ENCODE measurements around the gene DDA1. TPM values are rescaled to one million over a fixed set of nuclear protein-coding genes. Genes with fewer than 3 reads are reported as not detected.

The DDA1 gene
- total RNA-seq, 1 donor from 2014 or later: 15.8 TPM

GRCh38 chr19:17312189-17313113 lies 3.1 kb downstream of the DDA1 start:
- Histone ChIP-seq H3K27ac (no peak overlapping the region), H3K4me3 (no peak overlapping the region), H3K36me3 (peaks cover 27 to 29% of the 10 kb centered on the region in 2 donors), H3K4me1 (peaks cover 11 to 20% of the 10 kb centered on the region in 2 donors), H3K27me3 (no peaks in the 10 kb centered on the region), H3K9me3 (no peaks in the 10 kb centered on the region)
- intact Hi-C loops (cut with DNase I): no loop called here
- DNase-seq (ENCODE audit: low spot score in 2 of 2): no peak
- TF ChIP-seq CTCF (IDR thresholded peaks at IDR 0.05): no peak

- peaks cover 29 to 34% of the 10 kb centered on the region in 2 donors for H3K36me3 ChIP-seq
- TF ChIP-seq CTCF (IDR thresholded peaks at IDR 0.05): no peak
- no peak overlapping the region for H3K27ac ChIP-seq
- H3K27me3 ChIP-seq: no peaks in the 10 kb centered on the region
- DNase-seq (ENCODE audit: low spot score in 2 of 2): no peak
- peaks cover 11 to 20% of the 10 kb centered on the region in 2 donors for H3K4me1 ChIP-seq
- intact Hi-C loops (cut with DNase I): no loop called here
- H3K9me3 ChIP-seq: no peaks in the 10 kb centered on the region
- no peak overlapping the region for H3K4me3 ChIP-seq
Measured at GRCh38 chr19:17314007-17314593, 4.7 kb downstream of the DDA1 start.

GRCh38 chr19:17318966-17319365 lies 9.6 kb downstream of the DDA1 start:
- Histone ChIP-seq H3K27ac (no peak overlapping the region), H3K4me3 (no peak overlapping the region), H3K27me3 (no peaks in the 10 kb centered on the region), H3K4me1 (peaks cover 6 to 9% of the 10 kb centered on the region in 2 donors), H3K36me3 (peaks cover 56 to 57% of the 10 kb centered on the region in 2 donors), H3K9me3 (no peaks in the 10 kb centered on the region)
- no peak for TF ChIP-seq CTCF (IDR thresholded peaks at IDR 0.05)
- intact Hi-C loops (cut with DNase I): no loop called here
- no peak for DNase-seq (ENCODE audit: low spot score in 2 of 2)

- H3K27me3 ChIP-seq: no peaks in the 10 kb centered on the region
- H3K4me3 ChIP-seq: no peak overlapping the region
- intact Hi-C loops (cut with DNase I): no loop called here
- no peak for TF ChIP-seq CTCF (IDR thresholded peaks at IDR 0.05)
- H3K27ac ChIP-seq: no peak overlapping the region
- DNase-seq (ENCODE audit: low spot score in 2 of 2): no peak
- peaks cover 49 to 50% of the 10 kb centered on the region in 2 donors for H3K36me3 ChIP-seq
- no peaks in the 10 kb centered on the region for H3K9me3 ChIP-seq
- H3K4me1 ChIP-seq: peaks cover 6 to 9% of the 10 kb centered on the region in 2 donors
Measured at GRCh38 chr19:17319473-17320238, 10.3 kb downstream of the DDA1 start.

- peaks cover 6 to 10% of the 10 kb centered on the region in 2 donors for H3K4me1 ChIP-seq
- H3K9me3 ChIP-seq: no peaks in the 10 kb centered on the region
- intact Hi-C loops (cut with DNase I): no loop called here
- no peak overlapping the region for H3K4me3 ChIP-seq
- no peak for DNase-seq (ENCODE audit: low spot score in 2 of 2)
- no peak for TF ChIP-seq CTCF (IDR thresholded peaks at IDR 0.05)
- H3K27me3 ChIP-seq: no peaks in the 10 kb centered on the region
- no peak overlapping the region for H3K27ac ChIP-seq
- peaks cover 43 to 46% of the 10 kb centered on the region in 2 donors for H3K36me3 ChIP-seq
Measured at GRCh38 chr19:17320435-17320834, 11.1 kb downstream of the DDA1 start.

Data from ascending aorta (tissue), 2 donors.